Ishikawa (cell line): Measurements from ENCODE around the gene NPHP4.

Source experiments
- CEBPB ChIP-seq: IDR thresholded peaks from 2 replicates; pipeline ENCODE4 v1.6.1; 2012
- CREB1 ChIP-seq: IDR thresholded peaks from 2 replicates; pipeline ENCODE4 v1.6.1; 2012; ENCODE audit warnings: low read depth
- EGR1 ChIP-seq: IDR thresholded peaks from 2 replicates; pipeline ENCODE4 v1.6.1; 2012
- EP300 ChIP-seq: IDR thresholded peaks from 2 replicates; pipeline ENCODE4 v1.6.1; 2012; ENCODE audit warnings: borderline replicate concordance
- FOXM1 ChIP-seq: IDR thresholded peaks from 2 replicates; pipeline ENCODE4 v1.6.1; 2012; ENCODE audit warnings: low read depth, borderline replicate concordance
- NFIC ChIP-seq: IDR thresholded peaks from 2 replicates; pipeline ENCODE4 v1.6.1; 2012
- RAD21 ChIP-seq: IDR thresholded peaks from 2 replicates; pipeline ENCODE4 v1.6.1; 2012; ENCODE audit warnings: low read depth
- TAF1 ChIP-seq: IDR thresholded peaks from 2 replicates; pipeline ENCODE4 v1.6.1; 2012; ENCODE audit warnings: low read depth, mild to moderate bottlenecking
- TCF12 ChIP-seq: IDR thresholded peaks from 2 replicates; pipeline ENCODE4 v1.6.1; 2012; ENCODE audit warnings: low read depth
- TEAD4 ChIP-seq: IDR thresholded peaks from 2 replicates; pipeline ENCODE4 v1.6.1; 2012
- USF1 ChIP-seq: IDR thresholded peaks from 2 replicates; pipeline ENCODE4 v1.6.1; 2012
- YY1 ChIP-seq: IDR thresholded peaks from 2 replicates; pipeline ENCODE4 v1.6.1; 2012; ENCODE audit warnings: low read depth
- ZBTB7A ChIP-seq: IDR thresholded peaks from 2 replicates; pipeline ENCODE4 v1.6.1; 2012; ENCODE audit warnings: low read depth
- TF ChIP-seq, protein P1 (sequence below): IDR thresholded peaks from 2 replicates; pipeline ENCODE4 v1.6.1; 2012; ENCODE audit warnings: low read depth, mild to moderate bottlenecking
- TF ChIP-seq, protein P2 (sequence below): IDR thresholded peaks from 2 replicates; pipeline ENCODE4 v1.6.1; 2012

The NPHP4 gene

GRCh38 chr1:5868931-5869500 lies 123.2 kb downstream of the NPHP4 start:
- TF ChIP-seq NFIC, result no peak
- TF ChIP-seq, protein P1, sequence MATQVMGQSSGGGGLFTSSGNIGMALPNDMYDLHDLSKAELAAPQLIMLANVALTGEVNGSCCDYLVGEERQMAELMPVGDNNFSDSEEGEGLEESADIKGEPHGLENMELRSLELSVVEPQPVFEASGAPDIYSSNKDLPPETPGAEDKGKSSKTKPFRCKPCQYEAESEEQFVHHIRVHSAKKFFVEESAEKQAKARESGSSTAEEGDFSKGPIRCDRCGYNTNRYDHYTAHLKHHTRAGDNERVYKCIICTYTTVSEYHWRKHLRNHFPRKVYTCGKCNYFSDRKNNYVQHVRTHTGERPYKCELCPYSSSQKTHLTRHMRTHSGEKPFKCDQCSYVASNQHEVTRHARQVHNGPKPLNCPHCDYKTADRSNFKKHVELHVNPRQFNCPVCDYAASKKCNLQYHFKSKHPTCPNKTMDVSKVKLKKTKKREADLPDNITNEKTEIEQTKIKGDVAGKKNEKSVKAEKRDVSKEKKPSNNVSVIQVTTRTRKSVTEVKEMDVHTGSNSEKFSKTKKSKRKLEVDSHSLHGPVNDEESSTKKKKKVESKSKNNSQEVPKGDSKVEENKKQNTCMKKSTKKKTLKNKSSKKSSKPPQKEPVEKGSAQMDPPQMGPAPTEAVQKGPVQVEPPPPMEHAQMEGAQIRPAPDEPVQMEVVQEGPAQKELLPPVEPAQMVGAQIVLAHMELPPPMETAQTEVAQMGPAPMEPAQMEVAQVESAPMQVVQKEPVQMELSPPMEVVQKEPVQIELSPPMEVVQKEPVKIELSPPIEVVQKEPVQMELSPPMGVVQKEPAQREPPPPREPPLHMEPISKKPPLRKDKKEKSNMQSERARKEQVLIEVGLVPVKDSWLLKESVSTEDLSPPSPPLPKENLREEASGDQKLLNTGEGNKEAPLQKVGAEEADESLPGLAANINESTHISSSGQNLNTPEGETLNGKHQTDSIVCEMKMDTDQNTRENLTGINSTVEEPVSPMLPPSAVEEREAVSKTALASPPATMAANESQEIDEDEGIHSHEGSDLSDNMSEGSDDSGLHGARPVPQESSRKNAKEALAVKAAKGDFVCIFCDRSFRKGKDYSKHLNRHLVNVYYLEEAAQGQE, result no peak
- TF ChIP-seq CEBPB, result no peak
- TF ChIP-seq TAF1, result no peak
- TF ChIP-seq ZBTB7A, result no peak
- TF ChIP-seq, protein P2, sequence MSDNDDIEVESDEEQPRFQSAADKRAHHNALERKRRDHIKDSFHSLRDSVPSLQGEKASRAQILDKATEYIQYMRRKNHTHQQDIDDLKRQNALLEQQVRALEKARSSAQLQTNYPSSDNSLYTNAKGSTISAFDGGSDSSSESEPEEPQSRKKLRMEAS, result no peak
- no peak for TF ChIP-seq TEAD4
- no peak for TF ChIP-seq EGR1
- no peak for TF ChIP-seq RAD21
- no peak for TF ChIP-seq YY1
- no peak for TF ChIP-seq CREB1
- TF ChIP-seq TCF12, result no peak
- TF ChIP-seq FOXM1, result no peak

DNA sequence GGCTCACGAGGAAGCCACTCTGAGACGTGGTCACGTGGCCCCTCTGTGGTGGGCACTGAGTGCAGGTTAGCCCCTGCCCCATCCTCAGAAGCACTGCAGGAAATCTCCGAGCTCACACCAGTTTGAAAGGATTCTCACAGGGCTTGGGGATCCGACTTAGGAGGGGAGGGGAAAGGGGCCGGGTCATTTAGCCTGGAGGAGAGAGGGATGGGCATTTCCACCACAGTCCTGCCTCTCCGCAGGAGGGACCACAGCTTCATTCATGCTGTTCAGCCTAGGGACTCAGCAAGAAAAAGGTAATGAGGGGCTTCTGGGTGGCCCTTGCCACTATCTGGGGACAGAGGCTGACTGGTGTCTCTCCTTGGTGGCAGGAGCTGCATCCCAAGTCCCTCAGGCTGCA lies 126.5 kb downstream of the NPHP4 start:
- TF ChIP-seq FOXM1, result no peak
- TF ChIP-seq RAD21, result no peak
- TF ChIP-seq EGR1, result no peak
- no peak for TF ChIP-seq ZBTB7A
- TF ChIP-seq USF1, result no peak
- no peak for TF ChIP-seq TCF12
- TF ChIP-seq TAF1, result no peak
- no peak for TF ChIP-seq YY1
- TF ChIP-seq CREB1, result no peak
- TF ChIP-seq TEAD4, result no peak
- TF ChIP-seq, protein P1, result no peak
- TF ChIP-seq NFIC, result no peak
- no peak for TF ChIP-seq EP300
- no peak for TF ChIP-seq CEBPB
- TF ChIP-seq, protein P2, result no peak

GRCh38 chr1:5865056-5865455 lies 127.2 kb downstream of the NPHP4 start:
- TF ChIP-seq TAF1 (no peak), ZBTB7A (no peak)

DNA sequence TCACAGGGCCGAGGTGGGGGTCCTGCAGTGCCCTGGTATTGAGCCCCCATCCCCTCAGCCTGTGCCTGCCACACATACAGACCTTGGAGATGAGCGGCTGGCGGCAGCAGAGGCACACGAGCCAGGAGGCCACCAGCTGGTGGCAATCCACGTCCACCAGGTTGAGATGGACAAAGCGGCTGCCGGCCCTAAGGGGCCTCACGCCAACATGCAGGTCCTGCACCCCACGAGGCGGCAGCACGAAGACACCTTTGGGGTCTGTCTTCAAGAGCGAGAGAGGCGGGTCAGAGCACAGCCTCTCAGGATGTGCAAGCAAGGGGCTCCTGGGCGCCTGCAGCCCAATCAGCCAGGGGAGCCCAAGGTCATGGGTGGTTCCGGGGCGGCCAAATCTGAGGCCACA lies 128.0 kb downstream of the NPHP4 start:
- TF ChIP-seq TEAD4, result no peak
- no peak for TF ChIP-seq FOXM1
- no peak for TF ChIP-seq EGR1

- TF ChIP-seq TEAD4 (no peak), ZBTB7A (no peak), CREB1 (no peak), TCF12 (no peak), CEBPB (no peak), TAF1 (no peak), EGR1 (no peak), NFIC (no peak), FOXM1 (no peak), RAD21 (no peak), EP300 (no peak)
- TF ChIP-seq, protein P1, result no peak
- TF ChIP-seq, protein P2, result no peak
Measured at GRCh38 chr1:5863238-5863637, 129.0 kb downstream of the NPHP4 start.
